Activated CD4-positive, alpha-beta T cell treated with anti-CD3 and anti-CD28 coated beads, Interleukin-2, amount 50 U/mL, for 1 hour (primary cell): Measurements from ENCODE around the gene ENAH.
"Not testable (repeated sequence)": the region's sequence is repeated elsewhere in the genome, so short reads cannot be mapped to it uniquely, and the experiment has no call there.

ENCODE experiments used
- DNase-seq: peaks from one replicate; pipeline ENCODE4 v3.0.0-alpha.2; 2020

The ENAH gene

DNA sequence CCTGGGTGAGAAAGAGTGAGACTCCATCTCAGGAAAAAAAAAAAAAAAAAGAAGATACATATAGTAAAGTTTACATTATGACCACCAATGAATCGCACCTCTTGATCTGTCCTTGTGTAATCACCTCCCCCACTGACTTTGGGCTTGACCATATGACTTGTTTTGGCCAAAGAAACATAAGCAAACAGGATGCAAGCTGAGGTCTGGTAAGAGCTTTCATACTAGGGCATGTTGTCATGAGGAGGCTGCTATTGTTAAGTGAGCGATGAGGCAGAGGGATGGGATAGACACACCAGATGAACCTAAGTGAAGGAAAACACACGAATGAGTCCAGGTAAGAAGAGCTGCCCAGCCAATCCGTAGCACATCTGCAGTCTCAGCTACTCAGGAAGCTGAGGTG, 10.7 kb downstream of the ENAH start:
- DNase-seq, result no peak

DNA sequence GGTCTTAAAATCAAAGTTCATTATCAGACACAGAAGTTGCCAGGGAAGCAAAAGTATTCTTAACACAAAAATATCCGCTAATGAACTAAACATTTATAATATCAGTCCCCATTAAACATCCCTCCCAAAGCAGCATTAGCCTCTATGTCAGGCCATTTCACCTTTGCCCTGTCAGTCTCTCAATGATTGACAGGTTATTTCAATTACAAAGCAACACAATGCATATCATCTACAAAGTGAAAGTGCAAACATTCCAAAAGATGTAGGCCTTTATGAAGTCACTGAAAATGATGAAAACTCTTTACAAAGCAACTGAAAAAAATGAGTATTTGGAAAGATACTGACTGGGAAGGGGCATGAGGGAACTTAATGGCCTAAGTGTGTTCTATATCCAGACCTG, 14.1 kb downstream of the ENAH start:
- DNase-seq, result no peak

GRCh38 chr1:225637651-225638199, 15.2 kb downstream of the ENAH start:
- DNase-seq, result no peak

DNA sequence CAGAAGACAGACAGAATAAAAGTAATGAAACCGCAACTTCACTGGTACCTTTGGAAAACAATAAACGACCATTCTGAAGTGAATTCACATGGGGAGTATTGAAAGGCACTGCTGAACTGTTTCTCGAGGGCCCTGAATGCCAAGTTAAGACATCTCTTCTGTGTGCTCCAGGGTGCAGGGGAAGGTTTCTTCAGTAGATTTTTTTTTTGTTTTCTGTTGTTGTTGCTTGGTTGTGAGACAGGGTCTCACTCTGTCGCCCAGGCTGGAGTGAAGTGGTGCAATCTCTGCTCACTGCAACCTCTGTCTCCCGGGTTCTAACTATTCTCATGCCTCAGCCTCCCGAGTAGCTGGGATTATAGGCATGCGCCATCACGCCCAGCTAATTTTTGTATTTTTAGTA, 15.9 kb downstream of the ENAH start:
- DNase-seq, result not testable (repeated sequence)

DNA sequence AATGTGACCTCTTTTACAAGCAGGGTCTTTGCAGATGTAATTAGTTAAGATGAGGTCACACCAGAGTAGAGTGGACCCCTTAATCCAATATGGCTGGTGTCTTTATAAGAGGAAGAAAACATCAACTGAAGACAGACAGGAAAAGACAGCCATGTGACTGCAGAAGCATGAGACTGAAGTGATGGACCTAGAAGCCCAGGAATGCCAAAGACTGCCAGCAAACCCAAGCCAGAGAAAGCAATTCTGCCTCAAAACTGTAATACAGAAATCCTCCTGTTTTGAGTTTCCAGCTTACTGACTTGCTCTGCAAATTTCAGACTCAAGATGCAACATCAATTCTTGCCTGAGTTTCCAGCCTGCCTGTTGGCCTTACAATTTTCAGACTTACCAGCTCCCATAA, 17.3 kb downstream of the ENAH start:
- DNase-seq, result no peak

GRCh38 chr1:225632836-225633235, 20.1 kb downstream of the ENAH start:
- DNase-seq, result not testable (repeated sequence)

GRCh38 chr1:225631021-225631663, 21.8 kb downstream of the ENAH start:
- no peak for DNase-seq

- no peak for DNase-seq
Measured at GRCh38 chr1:225629483-225629882, 23.4 kb downstream of the ENAH start.

GRCh38 chr1:225628794-225629193, 24.1 kb downstream of the ENAH start:
- DNase-seq, result not testable (repeated sequence)

GRCh38 chr1:225627304-225627947, 25.5 kb downstream of the ENAH start:
- no peak for DNase-seq

DNA sequence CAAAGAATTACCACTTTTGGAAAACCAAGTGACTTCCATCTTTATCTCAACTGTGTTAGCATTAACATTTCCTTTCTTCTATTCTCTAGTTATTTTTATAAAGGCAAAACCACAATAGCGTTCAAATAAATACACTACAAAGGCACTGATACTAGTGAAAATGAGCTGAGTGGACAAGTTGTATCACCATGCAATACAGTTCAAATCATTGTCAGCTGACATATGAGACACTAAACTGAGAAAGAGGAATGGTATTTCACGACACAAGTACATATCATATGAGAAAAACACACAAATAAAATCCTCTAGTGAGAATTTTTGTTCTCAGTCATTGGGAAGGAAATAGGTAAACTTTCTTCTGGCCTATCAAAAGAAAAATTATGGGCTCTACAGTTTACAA, 26.2 kb downstream of the ENAH start:
- DNase-seq, result no peak

DNA sequence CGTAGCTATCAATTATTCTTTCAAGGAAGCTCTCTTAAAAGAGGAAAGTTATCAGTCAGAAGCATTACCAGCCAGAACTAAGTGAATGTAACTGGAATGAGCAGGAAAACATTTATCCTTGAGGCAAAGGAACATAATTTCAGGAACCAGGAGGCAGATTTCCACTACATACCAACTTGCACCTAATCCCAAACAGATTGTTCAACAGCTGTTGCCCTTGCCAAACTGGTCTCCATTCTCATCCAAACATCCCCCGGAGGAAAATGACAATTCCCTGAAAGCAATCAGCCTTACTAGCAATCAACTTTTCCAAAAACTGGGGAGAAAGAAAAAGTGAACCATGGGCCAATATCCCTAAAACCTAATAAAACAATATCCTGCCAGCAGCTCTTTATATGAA, 35.0 kb downstream of the ENAH start:
- DNase-seq, result no peak

- no peak for DNase-seq
Measured at GRCh38 chr1:225617479-225617878, 35.4 kb downstream of the ENAH start.

- not testable (repeated sequence) for DNase-seq
Measured at GRCh38 chr1:225615403-225615790, 37.5 kb downstream of the ENAH start.

GRCh38 chr1:225613006-225613405, 39.9 kb downstream of the ENAH start:
- no peak for DNase-seq

DNA sequence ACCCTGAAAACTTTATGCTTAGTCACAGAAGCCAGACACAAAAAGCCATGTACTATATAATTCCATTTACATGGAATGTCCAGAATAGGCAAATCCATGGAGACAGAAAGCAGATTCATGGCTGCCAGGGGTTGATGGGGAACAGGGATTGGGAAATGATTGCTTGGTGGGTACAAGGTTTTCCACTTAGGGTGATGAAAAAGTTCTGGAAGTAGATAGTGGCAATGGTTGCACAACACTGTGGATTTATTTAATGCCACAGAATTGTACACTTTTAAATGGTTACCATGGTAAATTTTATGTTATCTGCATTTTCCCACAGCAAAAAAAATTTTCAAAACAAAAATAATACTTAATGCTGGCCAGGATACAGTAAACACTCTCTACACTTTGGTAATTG, 40.6 kb downstream of the ENAH start:
- DNase-seq, result no peak

DNA sequence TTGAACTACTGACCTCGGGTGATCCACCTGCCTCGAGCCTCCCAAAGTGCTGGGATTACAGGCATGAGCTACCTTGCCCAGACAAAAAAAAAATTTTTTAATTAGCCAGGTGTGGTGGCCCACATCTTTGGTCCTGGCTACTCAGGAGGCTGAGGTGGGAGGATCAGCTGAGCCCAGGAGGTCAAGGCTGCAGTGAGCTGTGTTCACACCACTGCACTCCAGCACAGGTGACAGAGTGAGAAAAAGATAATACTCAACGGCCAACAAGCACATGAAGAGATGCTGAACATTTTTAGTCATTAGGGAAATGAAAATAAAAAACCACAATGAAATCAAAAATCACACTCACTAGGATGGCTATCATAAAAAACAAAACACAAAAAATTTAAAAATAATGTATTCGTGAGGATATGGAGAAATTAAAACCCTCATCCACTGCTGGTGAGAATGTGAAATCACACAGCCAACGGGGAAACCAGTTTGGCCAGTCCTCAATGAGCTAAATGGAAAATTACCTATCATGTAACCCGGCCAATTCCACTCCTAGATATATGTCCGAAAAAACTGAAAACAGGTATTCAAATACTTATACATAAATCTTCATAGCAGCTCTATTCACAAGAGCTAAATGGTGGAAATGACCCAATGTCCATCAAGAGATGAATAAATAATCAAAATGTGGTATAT, 41.2 kb downstream of the ENAH start:
- DNase-seq, result no peak

DNA sequence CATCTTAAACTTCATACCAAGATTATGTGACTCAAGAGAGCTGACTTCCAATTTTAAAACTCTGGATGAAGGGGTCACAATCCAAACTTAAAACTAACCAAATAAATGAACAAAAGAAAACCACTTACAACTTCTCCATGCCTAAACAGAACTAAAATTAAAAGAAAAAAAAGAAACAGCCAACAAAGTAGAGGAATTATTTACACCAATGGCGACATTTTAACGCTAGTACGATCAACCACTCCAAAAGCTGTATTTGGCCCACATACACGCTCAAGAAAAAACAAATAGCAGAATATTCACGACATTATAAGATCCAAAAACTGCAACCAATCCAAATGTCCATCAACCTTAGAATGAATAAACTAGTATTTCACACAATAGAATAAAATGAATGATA, 42.4 kb downstream of the ENAH start:
- no peak for DNase-seq

DNA sequence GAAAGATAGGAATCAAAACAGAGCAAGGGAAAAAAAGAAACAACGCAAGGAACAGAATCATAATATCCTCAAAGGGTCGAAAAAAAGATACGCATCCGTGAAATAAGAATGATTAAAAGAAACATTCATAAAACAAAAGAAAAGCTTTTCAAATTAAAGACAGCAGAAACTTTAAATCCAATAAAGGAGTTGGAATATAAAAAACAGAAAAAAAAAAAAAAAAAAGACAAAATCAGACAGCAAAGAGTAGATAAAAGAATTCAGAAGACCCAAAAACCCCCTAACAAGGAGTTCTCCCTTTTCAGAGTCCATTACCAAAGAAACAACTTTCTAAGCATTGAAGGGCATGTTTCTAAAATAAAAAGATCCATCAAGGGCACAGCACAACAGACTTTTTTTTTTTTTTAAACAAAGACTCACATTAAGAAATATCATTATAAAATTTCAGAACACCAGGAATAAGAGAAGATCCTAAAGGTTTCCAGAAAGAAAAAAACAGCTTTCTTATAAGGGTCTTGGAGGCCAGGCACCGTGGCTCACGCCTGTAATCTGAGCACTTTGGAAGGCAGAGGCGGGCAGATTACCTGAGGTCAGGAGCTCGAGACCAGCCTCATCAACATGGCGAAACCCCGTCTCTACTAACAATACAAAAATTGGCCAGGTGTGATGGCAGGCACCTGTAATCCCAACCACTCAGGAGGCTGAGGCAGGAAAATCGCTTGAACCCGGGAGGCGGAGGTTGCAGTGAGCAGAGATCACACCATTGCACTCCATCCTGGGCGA, 44.7 kb downstream of the ENAH start:
- DNase-seq, result no peak

GRCh38 chr1:225607355-225607754, 45.6 kb downstream of the ENAH start:
- DNase-seq, result no peak

GRCh38 chr1:225603538-225604354, 49.2 kb downstream of the ENAH start:
- DNase-seq, result no peak

- DNase-seq, result no peak
Measured at GRCh38 chr1:225602590-225603206, 50.2 kb downstream of the ENAH start.
